Bronchial epithelial cell (primary cell): Measurements from ENCODE around the gene TNRC6B. TPM values are rescaled to one million over a fixed set of nuclear protein-coding genes. Genes with fewer than 3 reads are reported as not detected.

Experiments used
- DNase-seq: peaks from one replicate; pipeline ENCODE4 v3.0.0-alpha.2; 2010; ENCODE audit warnings: low read depth
- FAIRE-seq: peaks from 2 replicates; lab custom pipeline; 2011; peaks lifted over from hg19 to GRCh38; lab: Jason Lieb, UNC
- H3K27me3 ChIP-seq: 2 replicates; pipeline ENCODE4 v1.5.1; 2011; ENCODE audit warnings: low read length; ENCODE audit not compliant: control insufficient read depth, insufficient read depth
- H3K36me3 ChIP-seq: 2 replicates; pipeline ENCODE4 v1.5.1; 2011; ENCODE audit warnings: low read length; ENCODE audit not compliant: control insufficient read depth, insufficient read depth
- H3K4me3 ChIP-seq: 2 replicates; pipeline ENCODE4 v1.5.1; 2011; ENCODE audit warnings: mild to moderate bottlenecking, low read depth, low read length, control low read depth
- total RNA-seq: library from RNA; depleted of rRNA; stranded (reverse); fragments of >200 nt; gene quantifications from 2 replicates; pipeline ENCODE4 v1.2.1, GENCODE V29; 2014
- TF ChIP-seq, protein P1 (sequence below): IDR thresholded peaks from 2 replicates; pipeline ENCODE4 v1.5.1; 2011; ENCODE audit warnings: mild to moderate bottlenecking, moderate library complexity, low read length, control low read depth, inconsistent platforms; ENCODE audit not compliant: insufficient read depth, severe bottlenecking

TNRC6B gene
- total RNA-seq, 1 donor from 2014 or later = 8.4 TPM

DNA sequence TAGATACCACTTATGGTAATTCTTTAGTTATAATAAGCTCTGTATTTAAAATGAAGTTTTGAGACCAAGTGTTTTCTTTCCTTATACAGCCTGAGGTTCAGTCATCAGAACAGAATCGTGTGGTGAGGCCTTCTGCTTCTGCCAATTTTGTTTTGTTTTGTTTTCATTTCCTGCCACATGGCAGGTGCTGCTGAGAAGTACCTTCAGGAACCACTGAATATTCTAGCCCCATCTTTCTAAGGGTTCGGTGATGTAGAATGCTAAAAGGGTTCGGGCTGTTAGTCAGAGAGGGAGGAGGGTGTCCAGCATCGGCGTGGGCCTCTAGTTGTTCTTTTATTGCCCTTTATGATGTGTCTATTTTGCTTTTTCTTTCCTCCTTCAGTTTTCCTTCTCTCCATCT lies 25.8 kb downstream of the TNRC6B start:
- Histone ChIP-seq H3K36me3 (peaks cover 2% of the 10 kb centered on the region), H3K27me3 (no peaks in the 10 kb centered on the region), H3K4me3 (no peak overlapping the region)
- DNase-seq (no peak), FAIRE-seq (no peak)
- TF ChIP-seq, protein P1, sequence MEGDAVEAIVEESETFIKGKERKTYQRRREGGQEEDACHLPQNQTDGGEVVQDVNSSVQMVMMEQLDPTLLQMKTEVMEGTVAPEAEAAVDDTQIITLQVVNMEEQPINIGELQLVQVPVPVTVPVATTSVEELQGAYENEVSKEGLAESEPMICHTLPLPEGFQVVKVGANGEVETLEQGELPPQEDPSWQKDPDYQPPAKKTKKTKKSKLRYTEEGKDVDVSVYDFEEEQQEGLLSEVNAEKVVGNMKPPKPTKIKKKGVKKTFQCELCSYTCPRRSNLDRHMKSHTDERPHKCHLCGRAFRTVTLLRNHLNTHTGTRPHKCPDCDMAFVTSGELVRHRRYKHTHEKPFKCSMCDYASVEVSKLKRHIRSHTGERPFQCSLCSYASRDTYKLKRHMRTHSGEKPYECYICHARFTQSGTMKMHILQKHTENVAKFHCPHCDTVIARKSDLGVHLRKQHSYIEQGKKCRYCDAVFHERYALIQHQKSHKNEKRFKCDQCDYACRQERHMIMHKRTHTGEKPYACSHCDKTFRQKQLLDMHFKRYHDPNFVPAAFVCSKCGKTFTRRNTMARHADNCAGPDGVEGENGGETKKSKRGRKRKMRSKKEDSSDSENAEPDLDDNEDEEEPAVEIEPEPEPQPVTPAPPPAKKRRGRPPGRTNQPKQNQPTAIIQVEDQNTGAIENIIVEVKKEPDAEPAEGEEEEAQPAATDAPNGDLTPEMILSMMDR = no peak

DNA sequence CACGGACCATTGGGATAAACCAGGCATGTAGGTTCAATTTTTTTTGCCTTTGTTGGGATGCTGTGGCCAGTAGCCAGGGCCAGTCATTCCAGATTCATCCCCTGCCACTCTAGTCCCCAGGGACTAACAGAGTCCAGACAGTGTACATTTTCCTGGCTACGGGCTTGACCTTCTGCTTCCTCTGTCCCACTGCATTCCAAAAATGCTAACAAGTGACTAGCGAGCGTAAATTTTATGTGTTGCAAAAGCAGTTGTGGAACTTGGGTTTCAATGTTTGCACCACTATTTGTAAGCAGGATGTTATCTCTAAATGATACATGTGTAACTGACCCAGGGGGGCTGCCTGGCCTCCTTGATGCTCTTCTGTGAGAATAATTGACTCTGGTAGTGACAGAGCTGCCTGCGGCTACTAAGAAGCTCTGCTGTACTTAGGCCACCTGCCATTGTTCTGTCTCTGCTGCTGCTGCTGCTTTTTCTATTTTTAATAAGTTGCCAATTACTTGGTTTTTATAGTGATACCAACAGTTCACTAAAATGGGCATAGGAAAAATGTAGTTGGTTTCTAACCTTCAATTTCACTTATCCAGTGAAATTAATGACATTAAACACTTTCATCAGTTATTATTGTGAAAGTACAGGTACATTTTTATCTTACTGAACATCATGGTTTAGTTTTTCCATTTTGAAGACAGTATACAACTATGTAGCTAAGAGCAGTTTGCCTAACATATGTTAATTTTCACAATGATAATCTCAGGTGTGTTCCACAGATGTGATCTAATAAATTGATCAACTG lies 26.8 kb downstream of the TNRC6B start:
- FAIRE-seq (no peak), DNase-seq (no peak)
- Histone ChIP-seq H3K27me3 (no peaks in the 10 kb centered on the region), H3K4me3 (no peak overlapping the region), H3K36me3 (peaks cover 2% of the 10 kb centered on the region)
- TF ChIP-seq, protein P1 = no peak

DNA sequence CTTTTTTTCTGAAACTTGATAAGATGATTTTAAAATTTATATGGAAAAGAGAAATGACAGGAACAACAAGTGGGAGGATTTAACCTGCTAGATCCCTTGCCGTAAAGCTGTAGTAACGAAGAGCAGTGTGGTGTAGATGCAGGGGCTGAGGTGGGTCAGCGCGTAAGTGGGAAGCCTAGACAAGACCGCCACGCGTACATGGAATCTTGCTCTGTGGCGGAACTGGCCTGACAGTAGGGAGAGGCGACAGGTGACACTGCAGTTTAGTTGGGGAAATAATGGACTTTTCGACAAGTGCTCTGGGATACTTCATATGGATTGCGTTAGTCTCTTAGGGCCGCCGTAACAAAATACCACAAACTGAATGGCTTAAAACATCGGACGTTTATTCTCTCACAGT lies 28.8 kb downstream of the TNRC6B start:
- FAIRE-seq = no peak
- no peak for DNase-seq
- Histone ChIP-seq H3K4me3 (no peak overlapping the region), H3K36me3 (peaks cover 2% of the 10 kb centered on the region), H3K27me3 (no peaks in the 10 kb centered on the region)
- TF ChIP-seq, protein P1 = no peak

DNA sequence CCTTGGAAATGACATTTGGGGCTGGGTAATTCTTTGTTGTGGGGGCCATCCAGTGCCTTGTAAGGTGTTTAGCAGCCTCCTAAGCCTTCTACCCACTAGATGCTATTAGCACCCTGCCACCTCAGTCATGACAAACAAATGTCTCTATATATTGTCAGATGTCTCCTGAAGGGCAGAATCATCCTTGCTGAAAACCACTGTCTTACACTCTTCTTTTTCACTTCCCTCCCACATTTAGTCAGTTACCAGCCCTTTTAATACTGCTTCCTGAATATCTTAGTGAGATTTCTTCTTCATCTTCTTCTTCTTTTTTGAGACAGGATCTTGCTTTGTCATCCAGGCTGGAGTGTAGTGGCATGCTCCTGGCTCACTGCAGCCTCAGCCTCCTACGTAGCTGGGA lies 33.1 kb downstream of the TNRC6B start:
- Histone ChIP-seq H3K27me3 (no peaks in the 10 kb centered on the region), H3K36me3 (no peaks in the 10 kb centered on the region), H3K4me3 (no peak overlapping the region)
- FAIRE-seq (no peak), DNase-seq (no peak)
- TF ChIP-seq, protein P1 = no peak

DNA sequence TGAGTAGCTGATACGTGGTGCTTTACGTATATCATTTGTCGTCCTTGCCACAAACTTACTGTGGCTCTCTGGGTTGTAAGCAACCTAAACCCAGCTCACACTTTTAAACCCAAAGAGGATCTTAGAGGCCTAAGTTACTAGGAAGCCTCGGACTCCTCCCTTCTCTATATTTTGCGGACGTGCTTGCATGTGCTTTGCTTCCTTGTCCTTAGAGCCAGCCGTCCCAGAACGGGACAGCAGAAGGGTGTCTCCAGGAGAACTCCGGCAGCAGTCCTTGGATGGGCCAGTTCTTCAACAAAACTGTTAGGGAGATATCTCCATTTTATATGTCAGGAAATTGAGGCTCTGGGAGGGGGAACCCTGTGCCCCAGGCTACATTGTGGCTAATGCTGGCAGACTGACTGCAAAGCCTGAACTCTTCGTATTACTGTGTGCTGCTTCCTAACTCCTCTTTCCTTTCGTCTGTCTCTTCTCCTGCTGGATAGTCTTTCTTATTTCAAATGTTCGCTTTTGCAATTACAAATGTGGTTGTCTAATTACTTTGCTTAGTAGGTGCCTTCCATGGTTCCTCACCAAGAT lies 33.8 kb downstream of the TNRC6B start:
- no peaks in the 10 kb centered on the region for H3K27me3 ChIP-seq
- TF ChIP-seq, protein P1 = no peak
- DNase-seq (no peak), FAIRE-seq (no peak)
- no peak overlapping the region for H3K4me3 ChIP-seq
- H3K36me3 ChIP-seq = no peaks in the 10 kb centered on the region
